PC-9 (cell line): ENCODE data around the gene SLC36A3. TPM values are rescaled to one million over a fixed set of nuclear protein-coding genes. Genes with fewer than 3 reads are reported as not detected.

Experiments
- BruUV-seq: library from RNA; stranded (reverse); fragments of 400-500 nt; replicated peaks from 2 replicates; lab custom pipeline; 2021; lab: Mats Ljungman, UMichigan
- CTCF ChIA-PET: fragments of 300-600 bp; sonication (Branson Sonifier 250); formaldehyde crosslinking; loops from one replicate; lab custom pipeline; 2022; ENCODE audit warnings: antibody characterized with exemption; lab: Charles Lee
- POLR2A ChIA-PET: fragments of 300-600 bp; sonication (Branson Sonifier 250); formaldehyde crosslinking; loops from one replicate; lab custom pipeline; 2022; ENCODE audit warnings: antibody characterized with exemption; ENCODE audit not compliant: unreplicated experiment; lab: Charles Lee
- DNase-seq, 2 experiments: peaks; one replicate each; pipeline versions ENCODE4 v3.0.0 to v3.0.0-alpha.2; 2015 to 2022; ENCODE audit warnings: mixed read lengths in 1 of 2
- H2AFZ ChIP-seq: fragments of 200-600 bp; sonication (generic); 2 replicates; pipeline ENCODE4 v1.8.1; 2017; ENCODE audit warnings: antibody characterized with exemption
- H3F3A ChIP-seq: fragments of 200-600 bp; sonication (generic); 2 replicates; pipeline ENCODE4 v1.8.1; 2017; ENCODE audit warnings: antibody characterized with exemption, mild to moderate bottlenecking, low read depth; ENCODE audit not compliant: insufficient read depth
- H3K27ac ChIP-seq: fragments of 200-600 bp; sonication (generic); 2 replicates; pipeline ENCODE4 v1.6.1; 2016; ENCODE audit warnings: mixed run types
- H3K27me3 ChIP-seq: fragments of 200-600 bp; sonication (generic); 2 replicates; pipeline ENCODE4 v1.6.1; 2016; ENCODE audit warnings: low read depth, mixed run types; ENCODE audit not compliant: insufficient read depth
- H3K36me3 ChIP-seq: fragments of 200-600 bp; sonication (generic); 2 replicates; pipeline ENCODE4 v1.6.1; 2016; ENCODE audit warnings: low read depth, mixed run types
- H3K4me1 ChIP-seq: fragments of 200-600 bp; sonication (generic); replicated peaks from 2 replicates; pipeline ENCODE4 v1.6.1; 2016; ENCODE audit warnings: mixed run types; ENCODE audit not compliant: insufficient read depth
- H3K4me2 ChIP-seq: fragments of 200-600 bp; sonication (generic); 2 replicates; pipeline ENCODE4 v1.6.1; 2017; ENCODE audit warnings: mixed run types
- H3K4me3 ChIP-seq: fragments of 200-600 bp; sonication (generic); 2 replicates; pipeline ENCODE4 v1.6.1; 2016; ENCODE audit warnings: mixed run types
- H3K79me2 ChIP-seq: fragments of 200-600 bp; sonication (generic); 2 replicates; pipeline ENCODE4 v1.6.1; 2017; ENCODE audit warnings: low read depth, mixed run types
- H3K9me2 ChIP-seq: fragments of 200-600 bp; sonication (generic); 2 replicates; pipeline ENCODE4 v1.8.1; 2017; ENCODE audit warnings: mild to moderate bottlenecking; ENCODE audit not compliant: insufficient read depth
- H3K9me3 ChIP-seq: fragments of 200-600 bp; sonication (generic); 2 replicates; pipeline ENCODE4 v1.8.1; 2016; ENCODE audit warnings: low read depth; ENCODE audit not compliant: insufficient read depth
- H4K20me1 ChIP-seq: fragments of 200-600 bp; sonication (generic); 2 replicates; pipeline ENCODE4 v1.8.1; 2017; ENCODE audit not compliant: insufficient read depth
- CTCF ChIP-seq: fragments of 200-600 bp; sonication (generic); conservative IDR thresholded peaks from 2 replicates; pipeline ENCODE4 v1.6.1; 2017; ENCODE audit warnings: mixed run types, antibody characterized with exemption, mild to moderate bottlenecking, moderate library complexity
- EZH2 ChIP-seq: fragments of 200-600 bp; sonication (generic); IDR thresholded peaks from 2 replicates; pipeline ENCODE4 v1.8.0; 2017; ENCODE audit warnings: antibody characterized with exemption, low read depth
- intact Hi-C: fragments of 100-400 bp; cut with micrococcal nuclease; formaldehyde crosslinking; loops from one replicate; pipeline ENCODE4 v1.10.0; 2022; ENCODE audit not compliant: unreplicated experiment
- total RNA-seq: library from RNA; stranded (reverse); gene quantifications from 2 replicates; pipeline ENCODE4 v1.2.3, GENCODE V29; 2021

Gene SLC36A3
- total RNA-seq, 1 experiment from 2014 or later = not detected

GRCh38 chr5:151249281-151249680 lies 54.3 kb downstream of the SLC36A3 start:
- H3K79me2 ChIP-seq = no peaks in the 10 kb centered on the region
- no peaks in the 10 kb centered on the region for H3K27me3 ChIP-seq
- H3K4me2 ChIP-seq = no peak overlapping the region
- H3K27ac ChIP-seq = no peak overlapping the region
- no peak for DNase-seq
- no peaks in the 10 kb centered on the region for H4K20me1 ChIP-seq
- no peak overlapping the region for H2AFZ ChIP-seq
- CTCF ChIA-PET = no interaction called here
- TF ChIP-seq EZH2 (no peak), CTCF (no peak)
- POLR2A ChIA-PET = no interaction called here
- BruUV-seq = no TSS peak
- H3K4me3 ChIP-seq = no peak overlapping the region
- H3F3A ChIP-seq = peaks cover 9% of the 10 kb centered on the region; the same call in 1 of the 2 replicates
- H3K36me3 ChIP-seq = no peaks in the 10 kb centered on the region
- intact Hi-C loops = no loop called here
- no peaks in the 10 kb centered on the region; the same call in 1 of the 2 replicates for H3K9me2 ChIP-seq
- no peaks in the 10 kb centered on the region for H3K9me3 ChIP-seq
- H3K4me1 ChIP-seq = peaks cover 12% of the 10 kb centered on the region; the same call in 1 of the 2 replicates

GRCh38 chr5:151248651-151249050 lies 54.9 kb downstream of the SLC36A3 start:
- ChIA-PET POLR2A (no interaction called here), CTCF (no interaction called here)
- H3K4me1 ChIP-seq = peaks cover 8% of the 10 kb centered on the region; the same call in 1 of the 2 replicates

GRCh38 chr5:151245680-151246219 lies 57.8 kb downstream of the SLC36A3 start:
- H3K79me2 ChIP-seq = no peaks in the 10 kb centered on the region
- H3K27ac ChIP-seq = no peak overlapping the region
- no peaks in the 10 kb centered on the region for H4K20me1 ChIP-seq
- TF ChIP-seq CTCF (no peak), EZH2 (no peak)
- H3F3A ChIP-seq = no peaks in the 10 kb centered on the region
- ChIA-PET POLR2A (no interaction called here), CTCF (no interaction called here)
- H3K4me1 ChIP-seq = peaks cover 8% of the 10 kb centered on the region
- H3K4me3 ChIP-seq = no peak overlapping the region
- H3K9me3 ChIP-seq = no peaks in the 10 kb centered on the region
- H2AFZ ChIP-seq = no peak overlapping the region
- H3K36me3 ChIP-seq = no peaks in the 10 kb centered on the region
- H3K27me3 ChIP-seq = no peaks in the 10 kb centered on the region
- H3K9me2 ChIP-seq = no peaks in the 10 kb centered on the region
- H3K4me2 ChIP-seq = no peak overlapping the region
- intact Hi-C loops = no loop called here
- BruUV-seq = no TSS peak
- no peak for DNase-seq

More at GRCh38 chr5:151248651-151249050, 54.9 kb downstream of the SLC36A3 start:
- no peak for DNase-seq
- Histone ChIP-seq H2AFZ (no peak overlapping the region), H3K27ac (no peak overlapping the region), H3K36me3 (no peaks in the 10 kb centered on the region), H4K20me1 (no peaks in the 10 kb centered on the region), H3K9me3 (no peaks in the 10 kb centered on the region), H3K27me3 (no peaks in the 10 kb centered on the region), H3K79me2 (no peaks in the 10 kb centered on the region), H3K4me3 (no peak overlapping the region), H3F3A (peaks cover 9% of the 10 kb centered on the region; the same call in 1 of the 2 replicates), H3K9me2 (no peaks in the 10 kb centered on the region; the same call in 1 of the 2 replicates), H3K4me2 (no peak overlapping the region)
- no TSS peak for BruUV-seq
- intact Hi-C loops = no loop called here
- TF ChIP-seq CTCF = no peak
- no peak for TF ChIP-seq EZH2
